ENCODE measurements around the gene CLBA1. TPM values are rescaled to one million over a fixed set of nuclear protein-coding genes. Genes with fewer than 3 reads are reported as not detected.

Gene CLBA1
- total RNA-seq, 1 experiment from 2014 or later, result 3.0 TPM

- Histone ChIP-seq H3K4me1 (no peaks in the 10 kb centered on the region), H3K9me3 (replicated peaks) (no peaks in the 10 kb centered on the region), H3K27ac (no peak overlapping the region), H3K27me3 (peaks cover 4% of the 10 kb centered on the region; the same call in 1 of the 2 replicates), H3K36me3 (no peaks in the 10 kb centered on the region), H3K4me3 (no peak overlapping the region)
- DNase-seq, result no peak
Observed at GRCh38 chr14:104955396-104955770, 30.2 kb upstream of the CLBA1 start.

DNA sequence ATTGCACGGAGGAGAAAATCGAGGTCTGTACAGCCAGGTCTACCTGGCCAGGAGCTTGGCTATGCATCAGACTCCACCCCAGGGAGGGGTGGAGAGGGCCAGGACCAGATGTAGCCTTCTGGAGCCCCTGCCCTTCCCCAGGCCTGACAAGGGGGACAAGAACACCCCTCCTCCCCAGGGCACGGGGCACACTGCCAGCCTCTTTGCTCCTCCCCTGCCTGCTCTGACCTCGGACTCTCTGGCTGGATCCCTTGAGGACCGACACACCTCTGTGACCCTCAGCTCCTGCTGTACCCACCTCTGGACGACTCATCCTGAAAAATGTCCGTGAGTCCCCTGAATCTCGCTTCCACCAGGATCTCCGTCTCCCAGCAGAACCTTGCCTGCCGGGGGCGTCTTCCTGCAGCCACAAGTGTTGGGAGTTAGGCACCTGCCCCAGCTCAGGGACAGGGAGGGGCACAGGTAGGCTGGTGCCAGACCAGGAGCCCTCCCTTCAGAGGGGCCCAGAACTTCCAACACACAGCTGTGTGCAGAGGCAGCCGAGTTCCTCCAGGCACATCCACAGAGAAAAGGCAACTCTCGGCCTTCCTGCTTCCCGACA lies 29.2 kb upstream of the CLBA1 start:
- Histone ChIP-seq H3K36me3 (no peaks in the 10 kb centered on the region), H3K27ac (no peak overlapping the region), H3K27me3 (peaks cover 4% of the 10 kb centered on the region; the same call in 1 of the 2 replicates), H3K4me1 (no peaks in the 10 kb centered on the region), H3K9me3 (replicated peaks) (no peaks in the 10 kb centered on the region), H3K4me3 (no peak overlapping the region)
- DNase-seq, result no peak

DNA sequence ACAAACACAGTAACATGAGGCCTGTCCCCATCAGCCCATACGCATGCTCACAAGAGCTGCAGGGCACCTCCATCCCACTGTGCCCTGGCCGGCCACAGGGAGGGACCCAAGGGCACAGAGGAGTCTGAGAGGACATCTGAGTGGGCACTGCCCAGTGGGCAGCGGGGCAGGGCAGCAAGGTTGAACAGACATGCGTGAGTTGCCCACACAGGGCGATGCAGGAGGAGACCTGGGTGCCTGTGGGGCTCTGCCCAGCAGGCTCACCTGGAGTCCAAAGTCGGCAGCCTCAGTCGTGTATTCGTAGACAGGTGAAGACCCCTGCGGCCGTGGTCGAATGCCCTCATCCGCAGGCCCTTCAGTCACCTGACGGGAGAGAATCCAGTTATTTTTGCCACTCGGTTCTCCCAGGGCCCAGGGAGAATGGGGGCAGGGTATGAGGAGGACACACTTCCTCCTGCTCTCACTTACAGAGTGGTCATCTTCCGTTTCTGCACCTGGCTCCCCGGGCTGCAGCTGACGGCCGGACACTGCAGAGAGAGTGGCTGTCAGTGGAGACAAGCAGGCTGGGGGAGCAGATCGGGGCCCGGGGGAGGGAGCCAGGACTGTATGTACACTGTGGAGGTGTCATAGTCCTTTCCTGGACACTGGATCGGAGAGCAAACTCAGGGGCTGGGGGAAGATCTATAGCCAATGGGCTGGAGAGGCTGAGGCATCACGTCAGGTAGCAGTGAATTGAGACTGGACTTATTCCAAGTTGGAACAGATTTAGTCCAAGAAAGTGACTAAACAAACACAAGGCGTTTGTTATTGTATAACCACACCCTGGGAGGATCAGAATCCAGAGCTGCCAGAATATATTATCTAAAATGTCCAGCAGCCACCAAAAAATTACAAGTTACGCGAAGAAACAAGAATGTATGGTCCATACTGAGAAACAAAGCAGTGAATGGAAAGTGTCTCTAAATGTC lies 28.2 kb upstream of the CLBA1 start:
- H3K27ac ChIP-seq, result no peak overlapping the region
- no peak for DNase-seq
- H3K27me3 ChIP-seq, result peaks cover 4% of the 10 kb centered on the region; the same call in 1 of the 2 replicates
- H3K9me3 ChIP-seq (replicated peaks), result no peaks in the 10 kb centered on the region
- H3K4me3 ChIP-seq, result no peak overlapping the region
- H3K36me3 ChIP-seq, result no peaks in the 10 kb centered on the region
- H3K4me1 ChIP-seq, result no peaks in the 10 kb centered on the region

DNA sequence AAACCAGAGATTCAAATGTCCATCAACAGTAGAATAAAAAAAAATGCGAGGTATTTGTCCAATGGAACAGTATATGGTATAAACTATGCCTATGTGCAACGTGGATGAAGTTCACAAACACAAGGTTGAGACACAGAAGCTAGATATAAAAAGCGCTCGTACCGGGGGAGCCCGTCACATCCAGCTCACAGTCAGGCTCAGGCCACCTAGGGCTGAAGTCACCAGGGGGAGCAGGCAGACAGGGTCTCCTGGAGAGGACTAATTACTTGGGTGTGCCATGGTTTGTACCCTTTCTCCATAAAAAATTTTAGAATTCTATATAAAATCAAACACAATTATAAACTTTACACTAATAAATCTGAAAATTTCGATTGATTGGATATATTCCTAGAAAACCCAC lies 21.0 kb upstream of the CLBA1 start:
- peaks cover 15% of the 10 kb centered on the region for H3K4me1 ChIP-seq
- H3K36me3 ChIP-seq, result no peaks in the 10 kb centered on the region
- H3K9me3 ChIP-seq (replicated peaks), result no peaks in the 10 kb centered on the region
- H3K4me3 ChIP-seq, result no peak overlapping the region
- H3K27me3 ChIP-seq, result no peaks in the 10 kb centered on the region; the same call in 1 of the 2 replicates
- DNase-seq, result no peak
- H3K27ac ChIP-seq, result no peak overlapping the region

DNA sequence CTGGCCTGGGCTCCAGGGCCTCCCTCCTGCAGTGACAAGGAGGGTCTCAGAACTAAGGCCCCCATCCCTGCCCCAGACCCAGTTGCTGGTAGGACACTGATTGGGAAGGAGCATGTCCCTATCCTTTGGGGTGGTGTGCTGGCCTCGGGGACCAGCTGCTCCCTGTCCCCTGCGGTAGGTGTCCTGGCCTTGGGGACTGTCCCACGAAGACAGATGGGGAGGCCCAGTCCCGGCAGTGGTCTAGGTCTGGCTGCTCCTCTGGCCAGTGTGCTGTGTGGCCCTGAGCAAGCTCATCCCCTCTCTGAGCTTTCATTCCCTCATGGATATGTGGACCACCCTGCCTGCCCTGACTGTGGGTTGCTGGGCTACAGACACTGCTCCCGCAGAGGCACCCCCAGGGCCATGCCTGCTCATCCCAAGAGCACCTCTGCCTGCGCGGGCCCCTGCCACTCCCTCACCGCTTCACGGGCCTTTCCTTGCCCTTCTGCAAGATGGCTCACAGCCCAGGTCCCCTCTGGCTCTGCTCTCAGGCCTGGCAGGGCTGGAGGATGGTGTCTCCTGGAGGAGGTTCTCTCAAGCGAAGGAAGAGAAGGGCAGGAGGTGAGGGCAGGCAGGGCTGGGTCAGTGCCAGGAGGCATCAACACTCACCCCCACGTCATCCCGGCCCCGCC lies 19.9 kb upstream of the CLBA1 start:
- Histone ChIP-seq H3K9me3 (replicated peaks) (no peaks in the 10 kb centered on the region), H3K36me3 (no peaks in the 10 kb centered on the region), H3K4me1 (peaks cover 26% of the 10 kb centered on the region), H3K4me3 (no peak overlapping the region), H3K27ac (no peak overlapping the region), H3K27me3 (no peaks in the 10 kb centered on the region; the same call in 1 of the 2 replicates)
- no peak for DNase-seq

- H3K27me3 ChIP-seq, result no peaks in the 10 kb centered on the region; the same call in 1 of the 2 replicates
- no peaks in the 10 kb centered on the region for H3K36me3 ChIP-seq
- no peak for DNase-seq
- no peaks in the 10 kb centered on the region for H3K9me3 ChIP-seq (replicated peaks)
- H3K4me1 ChIP-seq, result peaks cover 31% of the 10 kb centered on the region
- no peak overlapping the region for H3K27ac ChIP-seq
- no peak overlapping the region for H3K4me3 ChIP-seq
Observed at GRCh38 chr14:104966261-104966865, 19.2 kb upstream of the CLBA1 start.

GRCh38 chr14:104966981-104967385 lies 18.6 kb upstream of the CLBA1 start:
- Histone ChIP-seq H3K27me3 (no peaks in the 10 kb centered on the region; the same call in 1 of the 2 replicates), H3K36me3 (no peaks in the 10 kb centered on the region), H3K4me1 (peaks cover 31% of the 10 kb centered on the region), H3K9me3 (replicated peaks) (no peaks in the 10 kb centered on the region), H3K4me3 (no peak overlapping the region; the same call in 1 of the 2 replicates), H3K27ac (no peak overlapping the region)
- no peak for DNase-seq

DNA sequence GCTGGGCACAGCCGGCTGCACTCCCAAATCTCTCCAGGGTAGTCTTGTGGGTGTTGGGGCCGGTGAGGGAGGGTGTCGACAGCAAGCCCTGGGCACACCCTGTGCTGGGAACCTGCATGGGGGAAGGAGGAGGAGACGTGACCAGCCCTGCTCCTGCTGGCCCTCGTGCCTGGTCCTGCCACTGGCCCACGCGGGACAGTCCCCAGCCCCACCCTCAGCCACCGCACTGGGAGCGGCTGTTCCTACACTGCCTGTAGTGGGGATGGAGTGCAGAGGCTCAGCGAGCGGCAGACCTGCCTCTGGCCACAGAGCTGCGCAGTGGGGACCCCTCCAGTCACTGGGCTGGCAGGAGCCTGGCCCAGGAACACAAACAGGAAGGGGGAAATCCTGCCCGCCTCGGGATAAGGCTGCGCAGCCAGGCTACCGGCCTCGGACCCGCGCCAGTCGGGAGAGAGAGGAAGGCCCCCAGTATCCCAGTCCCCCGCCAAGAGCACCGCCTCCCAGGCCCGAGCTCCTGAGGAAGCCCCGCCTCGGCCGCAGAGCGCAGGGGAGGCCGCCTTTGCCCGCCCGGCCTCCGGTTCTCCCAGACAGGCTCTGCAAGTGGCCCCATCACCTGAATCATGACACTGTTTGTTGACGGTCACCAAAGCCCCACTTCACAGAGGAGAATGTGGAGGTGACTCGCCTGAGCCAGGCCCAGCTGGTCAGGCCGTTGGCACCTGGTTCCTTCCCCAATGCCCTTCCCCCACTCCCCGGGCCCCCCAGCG lies 18.0 kb upstream of the CLBA1 start:
- Histone ChIP-seq H3K9me3 (replicated peaks) (no peaks in the 10 kb centered on the region), H3K4me1 (peaks cover 36% of the 10 kb centered on the region), H3K27ac (no peak overlapping the region), H3K4me3 (peak overlapping the region; percentile 39), H3K36me3 (no peaks in the 10 kb centered on the region), H3K27me3 (no peaks in the 10 kb centered on the region; the same call in 1 of the 2 replicates)
- DNase-seq, result peak; percentile 44 to 52

DNA sequence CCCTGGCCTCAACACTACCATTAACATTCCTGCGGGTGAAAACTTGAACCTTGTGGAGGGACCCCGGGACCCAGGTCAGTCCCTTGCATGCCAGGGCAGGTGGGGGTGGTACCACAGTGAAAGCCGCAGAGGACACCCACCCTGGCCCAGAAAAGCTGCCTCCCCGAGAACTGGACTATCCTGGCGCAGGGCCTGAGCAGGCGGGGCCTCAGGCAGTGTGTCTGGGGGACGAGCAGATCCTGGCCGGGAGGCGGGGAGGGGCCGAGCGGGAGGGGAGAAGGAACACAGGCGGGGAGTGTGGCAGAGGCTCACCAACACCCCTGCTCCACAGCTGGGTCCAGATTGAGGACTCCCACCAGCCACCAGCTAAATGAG lies 17.4 kb upstream of the CLBA1 start:
- no peaks in the 10 kb centered on the region for H3K9me3 ChIP-seq (replicated peaks)
- peak overlapping the region; percentile 39 for H3K4me3 ChIP-seq
- DNase-seq, result peak; percentile 66 to 69
- H3K4me1 ChIP-seq, result peaks cover 41% of the 10 kb centered on the region
- no peak overlapping the region for H3K27ac ChIP-seq
- H3K27me3 ChIP-seq, result no peaks in the 10 kb centered on the region; the same call in 1 of the 2 replicates
- no peaks in the 10 kb centered on the region for H3K36me3 ChIP-seq

DNA sequence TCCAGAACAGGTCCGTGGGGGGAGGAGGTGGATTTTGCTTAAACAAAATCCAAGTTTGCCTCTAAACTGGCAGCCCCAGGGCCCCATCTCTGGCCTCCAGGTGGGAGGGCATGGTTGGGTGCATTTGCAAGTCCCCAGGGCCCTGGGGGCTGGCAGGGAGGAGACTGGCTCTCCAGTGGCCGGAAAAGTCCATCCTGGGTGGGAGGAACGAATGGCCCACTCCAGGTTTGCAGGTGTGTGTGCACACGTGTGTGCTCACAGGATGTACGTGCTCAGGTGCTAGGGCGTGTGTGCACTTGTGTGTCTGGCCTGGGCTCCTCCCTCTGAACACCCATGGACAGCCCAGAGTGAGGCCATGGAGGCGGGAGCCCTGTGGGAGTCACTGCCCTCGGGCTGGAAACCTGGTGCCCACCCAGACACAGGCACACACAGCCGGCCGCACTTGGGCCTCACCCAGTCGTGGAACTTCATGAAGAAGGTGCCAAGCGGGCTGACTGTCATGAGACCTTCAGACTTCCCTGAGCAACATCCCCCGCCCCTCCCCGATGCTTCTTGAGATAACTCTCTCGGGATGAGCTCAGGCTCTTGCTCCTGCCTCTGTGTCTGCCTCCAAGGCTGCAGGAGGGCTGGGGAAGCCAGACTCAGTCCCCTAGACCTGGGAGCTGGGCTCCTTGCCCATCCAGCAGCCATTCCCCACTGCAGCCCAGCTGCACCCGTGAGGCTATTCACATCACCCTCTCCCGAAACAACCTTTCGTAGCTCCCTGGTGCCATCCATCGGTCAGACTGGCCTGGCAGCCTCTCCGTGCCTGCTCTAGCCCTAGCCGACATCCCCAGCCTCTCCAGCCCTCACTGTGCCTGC lies 16.8 kb upstream of the CLBA1 start:
- no peak overlapping the region for H3K4me3 ChIP-seq
- H3K4me1 ChIP-seq, result peaks cover 47% of the 10 kb centered on the region
- no peaks in the 10 kb centered on the region; the same call in 1 of the 2 replicates for H3K27me3 ChIP-seq
- no peaks in the 10 kb centered on the region for H3K9me3 ChIP-seq (replicated peaks)
- H3K36me3 ChIP-seq, result no peaks in the 10 kb centered on the region
- no peak for DNase-seq
- H3K27ac ChIP-seq, result no peak overlapping the region

DNA sequence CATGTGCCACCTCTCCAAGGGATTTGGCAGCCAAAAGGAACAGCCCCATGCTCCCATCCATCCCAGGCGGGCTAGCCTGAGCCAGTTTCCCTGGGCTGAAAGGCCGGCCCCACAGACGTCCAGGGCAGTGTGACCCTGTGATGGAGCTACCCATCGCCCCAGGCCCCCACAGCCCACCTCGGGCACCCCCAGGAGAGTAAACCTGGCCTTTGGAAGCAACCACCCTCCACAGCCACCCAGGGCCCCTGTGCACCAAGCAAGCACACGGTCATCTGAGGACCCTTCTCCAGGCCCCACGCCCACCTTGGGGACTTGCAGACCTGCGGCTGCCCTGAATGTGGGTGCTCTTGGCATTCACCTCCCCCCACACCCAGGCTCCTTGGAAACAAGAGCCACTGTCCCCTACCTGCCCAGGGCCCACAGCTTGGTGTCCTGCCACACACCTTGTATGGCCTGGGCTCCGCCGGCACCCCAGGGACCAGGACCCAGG lies 15.8 kb upstream of the CLBA1 start:
- Histone ChIP-seq H3K36me3 (no peaks in the 10 kb centered on the region), H3K4me1 (peaks cover 53% of the 10 kb centered on the region), H3K27me3 (no peaks in the 10 kb centered on the region; the same call in 1 of the 2 replicates), H3K9me3 (replicated peaks) (no peaks in the 10 kb centered on the region), H3K27ac (no peak overlapping the region), H3K4me3 (peak overlapping the region; percentile 10)
- no peak for DNase-seq

- Histone ChIP-seq H3K36me3 (no peaks in the 10 kb centered on the region), H3K27ac (peak overlapping the region; percentile 44), H3K4me3 (peak overlapping the region; percentile 10), H3K27me3 (no peaks in the 10 kb centered on the region; the same call in 1 of the 2 replicates), H3K9me3 (replicated peaks) (no peaks in the 10 kb centered on the region), H3K4me1 (peaks cover 53% of the 10 kb centered on the region)
- DNase-seq, result peak; percentile 88 to 90
Observed at GRCh38 chr14:104970231-104971068, 15.1 kb upstream of the CLBA1 start.

All from SJCRH30 (cell line).